GM12865 (cell line): Measurements from ENCODE around the gene MMEL1.

ENCODE experiments used
- DNase-seq: peaks from one replicate; pipeline ENCODE4 v3.0.0; 2010; ENCODE audit warnings: low read depth
- H3K4me3 ChIP-seq: 2 replicates; pipeline ENCODE4 v1.5.1; 2011; ENCODE audit warnings: mild to moderate bottlenecking, low read depth, low read length, control low read depth
- TF ChIP-seq, protein P1 (sequence below): IDR thresholded peaks from 2 replicates; pipeline ENCODE4 v1.5.1; 2011; ENCODE audit warnings: low read length, control low read depth, low read depth, inconsistent platforms; ENCODE audit not compliant: insufficient read depth; ENCODE audit errors: missing control alignments

Gene MMEL1

DNA sequence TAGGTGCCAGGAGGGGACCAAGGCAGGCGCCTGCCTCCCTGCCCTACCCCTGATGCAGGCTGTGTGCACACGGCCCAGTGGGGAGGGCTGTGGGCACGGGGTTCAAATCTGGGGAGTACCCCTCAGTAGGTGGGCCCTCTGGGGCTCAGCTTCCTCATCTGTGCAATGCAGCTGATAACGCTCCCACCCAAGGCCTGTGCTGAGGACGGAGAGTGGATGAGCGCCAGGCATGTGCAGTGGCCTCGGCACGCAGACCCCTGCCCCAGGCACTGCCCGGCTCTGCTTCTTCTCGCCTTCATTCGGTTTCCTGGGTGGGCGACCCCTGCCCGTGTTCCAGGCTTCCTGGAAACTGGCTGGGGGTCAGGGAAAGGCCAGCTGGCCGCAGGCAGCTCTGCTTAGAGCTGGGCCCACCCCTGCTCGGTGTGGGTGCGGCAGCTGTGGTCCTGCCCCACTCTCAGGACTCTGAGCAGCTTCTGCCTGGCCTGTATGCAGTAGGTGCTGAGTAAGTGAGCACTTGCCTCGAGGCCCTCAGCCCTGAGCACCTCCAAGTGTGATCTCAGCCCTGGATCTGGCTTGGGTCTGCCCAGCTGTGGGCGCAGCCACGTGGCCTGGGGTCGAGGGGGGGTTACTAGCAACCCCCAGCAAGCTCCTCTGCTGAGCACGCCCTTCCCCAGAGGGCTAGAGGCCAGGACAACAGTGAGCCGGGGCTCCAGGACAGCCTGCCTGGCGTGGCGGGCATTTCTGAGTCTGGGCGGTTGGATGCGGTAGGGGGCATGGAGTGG lies 88.5 kb downstream of the MMEL1 start:
- DNase-seq, result no peak
- TF ChIP-seq, protein P1, sequence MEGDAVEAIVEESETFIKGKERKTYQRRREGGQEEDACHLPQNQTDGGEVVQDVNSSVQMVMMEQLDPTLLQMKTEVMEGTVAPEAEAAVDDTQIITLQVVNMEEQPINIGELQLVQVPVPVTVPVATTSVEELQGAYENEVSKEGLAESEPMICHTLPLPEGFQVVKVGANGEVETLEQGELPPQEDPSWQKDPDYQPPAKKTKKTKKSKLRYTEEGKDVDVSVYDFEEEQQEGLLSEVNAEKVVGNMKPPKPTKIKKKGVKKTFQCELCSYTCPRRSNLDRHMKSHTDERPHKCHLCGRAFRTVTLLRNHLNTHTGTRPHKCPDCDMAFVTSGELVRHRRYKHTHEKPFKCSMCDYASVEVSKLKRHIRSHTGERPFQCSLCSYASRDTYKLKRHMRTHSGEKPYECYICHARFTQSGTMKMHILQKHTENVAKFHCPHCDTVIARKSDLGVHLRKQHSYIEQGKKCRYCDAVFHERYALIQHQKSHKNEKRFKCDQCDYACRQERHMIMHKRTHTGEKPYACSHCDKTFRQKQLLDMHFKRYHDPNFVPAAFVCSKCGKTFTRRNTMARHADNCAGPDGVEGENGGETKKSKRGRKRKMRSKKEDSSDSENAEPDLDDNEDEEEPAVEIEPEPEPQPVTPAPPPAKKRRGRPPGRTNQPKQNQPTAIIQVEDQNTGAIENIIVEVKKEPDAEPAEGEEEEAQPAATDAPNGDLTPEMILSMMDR, result no peak
- H3K4me3 ChIP-seq, result no peak overlapping the region

DNA sequence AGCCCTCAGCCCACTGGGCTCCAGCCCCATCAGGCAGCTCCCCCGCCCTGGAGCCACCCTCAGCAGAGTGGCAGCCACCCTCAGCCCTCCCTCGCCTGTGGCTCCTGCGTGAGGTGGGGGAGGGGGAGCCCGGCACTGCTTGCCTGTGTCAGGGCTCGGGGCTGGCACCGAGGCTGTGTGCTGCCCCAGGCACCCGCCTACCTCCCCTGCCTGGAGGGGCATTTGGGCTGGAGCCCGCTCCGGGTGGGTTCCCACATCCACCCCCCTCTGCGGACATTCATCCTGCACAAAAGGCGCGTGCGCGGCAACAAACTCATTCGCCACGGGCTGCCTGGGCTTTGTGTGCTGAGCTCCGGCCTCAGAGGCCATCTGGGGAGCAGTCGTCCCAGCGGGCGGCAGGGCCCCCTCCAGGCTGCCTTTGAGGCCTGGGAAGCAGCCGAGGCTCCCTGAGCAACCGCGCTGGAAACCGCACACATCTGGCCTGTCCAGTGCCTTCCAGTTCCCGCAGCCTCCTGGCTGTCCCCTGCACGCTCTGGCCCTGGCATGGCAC lies 89.2 kb downstream of the MMEL1 start:
- TF ChIP-seq, protein P1, result no peak
- peak; percentile 18 for DNase-seq
- no peak overlapping the region for H3K4me3 ChIP-seq

DNA sequence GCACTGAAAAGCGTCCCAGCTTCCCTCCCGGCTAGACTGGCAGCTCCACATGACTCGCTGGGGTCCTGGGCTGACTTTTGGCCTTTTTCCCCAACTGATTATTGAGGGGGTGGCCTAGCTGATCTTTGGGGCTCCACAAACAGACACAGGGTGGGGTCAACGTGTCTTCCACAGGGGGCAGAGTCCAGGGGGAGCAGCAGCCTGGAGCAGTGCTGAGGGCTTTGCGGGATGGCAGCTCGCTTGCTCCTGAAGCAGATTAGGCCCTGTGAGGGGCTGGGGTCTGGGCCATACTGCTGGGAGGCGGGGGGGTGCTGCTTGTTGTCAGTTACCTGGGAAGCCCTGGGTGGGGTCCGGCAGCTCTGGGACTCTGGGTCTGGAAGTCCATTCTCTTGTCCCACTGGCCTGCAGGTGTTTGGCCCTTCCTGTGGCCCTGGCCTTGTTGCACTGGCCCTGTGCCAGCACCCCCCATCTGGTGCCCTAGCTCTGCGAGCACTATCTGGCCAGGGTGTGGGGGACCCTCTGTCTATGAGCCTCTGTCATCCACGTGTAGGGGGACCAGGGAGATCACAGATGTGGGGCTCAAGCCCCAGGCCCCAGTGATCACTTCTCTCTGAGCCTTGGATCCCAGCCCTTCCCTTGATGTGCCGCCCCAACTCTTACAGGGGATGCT lies 90.4 kb downstream of the MMEL1 start:
- TF ChIP-seq, protein P1, result no peak
- no peak overlapping the region for H3K4me3 ChIP-seq
- no peak for DNase-seq

DNA sequence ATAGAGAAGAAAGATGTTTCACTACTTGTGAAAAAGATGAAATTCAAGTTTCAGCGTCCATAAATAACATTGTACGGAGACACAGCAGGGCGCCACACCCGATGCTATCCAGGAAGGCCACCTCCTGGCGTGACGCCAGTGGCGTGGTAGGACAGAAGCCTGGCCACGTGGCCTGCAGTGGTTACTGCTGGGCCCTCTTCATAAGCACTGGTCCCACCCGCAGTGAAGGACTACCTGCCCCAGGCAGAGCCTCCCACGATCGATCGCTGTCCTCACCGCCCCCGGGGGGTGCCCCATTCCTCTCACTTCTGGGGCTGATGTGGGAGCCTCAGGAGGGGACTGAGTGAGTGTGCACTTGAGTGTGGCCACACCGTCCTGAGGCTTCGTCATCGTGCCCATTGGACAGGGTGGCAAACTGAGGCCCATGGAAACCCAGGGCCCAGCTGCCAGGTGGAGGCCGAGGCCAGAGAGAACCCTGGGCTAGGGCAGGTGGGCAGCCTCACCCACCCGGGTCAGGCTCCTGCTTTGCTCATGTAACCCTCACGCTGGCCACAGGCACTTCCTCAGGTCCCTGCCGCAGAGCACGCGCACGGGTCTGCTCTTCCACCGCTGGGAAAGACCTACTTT lies 91.1 kb downstream of the MMEL1 start:
- peak; percentile 46 for DNase-seq
- TF ChIP-seq, protein P1, result no peak
- no peak overlapping the region for H3K4me3 ChIP-seq

DNA sequence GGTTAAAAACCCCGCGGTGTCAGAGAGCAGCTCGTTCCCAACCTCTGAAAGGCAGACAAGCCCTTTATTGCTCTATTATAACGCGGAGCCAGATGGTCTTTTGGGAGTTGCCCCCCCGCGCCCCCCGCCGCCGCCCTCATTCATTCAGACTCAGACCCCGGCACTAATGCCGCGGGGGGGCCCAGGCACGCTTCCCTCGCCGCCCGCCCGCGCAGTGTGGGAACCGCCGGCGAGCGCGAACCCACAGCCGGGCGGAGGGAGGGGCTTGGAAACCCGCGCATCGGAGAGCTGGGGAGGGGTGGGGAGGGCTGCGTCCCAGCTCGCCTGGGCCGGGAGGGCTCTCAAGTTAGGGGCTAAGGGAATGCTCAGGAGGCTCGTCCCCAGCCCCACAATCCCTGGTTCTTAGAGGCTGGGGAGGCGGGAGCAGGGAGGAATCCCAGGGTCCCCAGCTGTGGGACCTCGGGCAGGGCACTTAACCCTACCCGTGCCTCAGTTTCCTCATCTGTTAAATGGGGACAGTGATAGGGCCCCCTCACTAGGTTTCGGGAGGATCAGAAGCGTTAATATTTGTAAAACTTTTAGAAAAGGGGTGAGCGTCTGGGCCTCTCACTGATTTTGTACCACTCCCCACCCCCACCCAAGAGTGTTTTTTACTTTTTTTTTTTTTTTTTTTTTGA lies 91.9 kb downstream of the MMEL1 start:
- H3K4me3 ChIP-seq, result no peak overlapping the region
- no peak for DNase-seq
- TF ChIP-seq, protein P1, result no peak
